HepG2 (cell line): ENCODE data around the gene ALDH16A1. TPM values are rescaled to one million over a fixed set of nuclear protein-coding genes. Genes with fewer than 3 reads are reported as not detected.

ENCODE experiments used
- BCL3 ChIP-seq: sonication (generic); formaldehyde crosslinking; IDR thresholded peaks from 2 replicates; pipeline ENCODE4 v1.5.1; 2020; ENCODE audit warnings: mild to moderate bottlenecking, missing genetic modification reagents, moderate library complexity
- GATAD2A ChIP-seq: IDR thresholded peaks from 2 replicates; pipeline ENCODE4 v1.6.1; 2016
- HCFC1 ChIP-seq: fragments of 150-350 bp; IDR thresholded peaks from 2 replicates; pipeline ENCODE4 v1.6.1; 2014; ENCODE audit warnings: low read depth, low read length
- HNRNPL ChIP-seq: fragments of 200-400 bp; formaldehyde crosslinking; IDR thresholded peaks from 2 replicates; pipeline ENCODE4 v1.6.1; 2017; ENCODE audit warnings: mild to moderate bottlenecking, low read depth, low read length
- KDM2A ChIP-seq: sonication (generic); formaldehyde crosslinking; IDR thresholded peaks from 2 replicates; pipeline ENCODE4 v1.4.0; 2020; ENCODE audit warnings: low read depth, missing genetic modification reagents, borderline replicate concordance
- MIXL1 ChIP-seq: IDR thresholded peaks from 2 replicates; pipeline ENCODE4 v1.6.1; 2016
- MTA1 ChIP-seq: sonication (generic); formaldehyde crosslinking; IDR thresholded peaks from 2 replicates; pipeline ENCODE4 v1.4.0; 2020; ENCODE audit warnings: missing genetic modification reagents, mild to moderate bottlenecking, borderline replicate concordance
- MXD1 ChIP-seq: sonication (generic); formaldehyde crosslinking; IDR thresholded peaks from 2 replicates; pipeline ENCODE4 v1.4.0; 2020; ENCODE audit warnings: mild to moderate bottlenecking, missing genetic modification reagents
- NFKBIZ ChIP-seq: IDR thresholded peaks from 2 replicates; pipeline ENCODE4 v1.6.1; 2018; ENCODE audit warnings: missing genetic modification reagents, missing compliant biosample characterization
- PCBP2 ChIP-seq: fragments of 200-400 bp; formaldehyde crosslinking; optimal IDR thresholded peaks from 2 replicates; pipeline ENCODE3; 2018; ENCODE audit warnings: low read length, low read depth; ENCODE audit not compliant: poor library complexity, severe bottlenecking
- PITX1 ChIP-seq: sonication (generic); formaldehyde crosslinking; IDR thresholded peaks from 2 replicates; pipeline ENCODE4 v1.5.1; 2020; ENCODE audit warnings: mild to moderate bottlenecking, missing genetic modification reagents
- PPARG ChIP-seq: conservative IDR thresholded peaks from 2 replicates; pipeline ENCODE4 v1.6.1; 2016; ENCODE audit warnings: missing biosample characterization, missing genetic modification reagents
- REL ChIP-seq: sonication (generic); formaldehyde crosslinking; conservative IDR thresholded peaks from 2 replicates; pipeline ENCODE4 v1.8.0; 2022; ENCODE audit warnings: mild to moderate bottlenecking, missing genetic modification reagents, moderate library complexity
- SAP130 ChIP-seq: IDR thresholded peaks from 2 replicates; pipeline ENCODE4 v1.6.1; 2016; ENCODE audit warnings: low read depth
- TP53 ChIP-seq: sonication (generic); formaldehyde crosslinking; conservative IDR thresholded peaks from 2 replicates; pipeline ENCODE4 v1.4.0; 2020; ENCODE audit warnings: missing genetic modification reagents
- TSC22D2 ChIP-seq: sonication (generic); formaldehyde crosslinking; IDR thresholded peaks from 2 replicates; pipeline ENCODE4 v1.5.1; 2020; ENCODE audit warnings: missing genetic modification reagents, mild to moderate bottlenecking, borderline replicate concordance
- ZNF407 ChIP-seq: sonication (generic); formaldehyde crosslinking; IDR thresholded peaks from one replicate; pipeline ENCODE4 v1.5.1; 2020; ENCODE audit warnings: mild to moderate bottlenecking, missing genetic modification reagents; ENCODE audit errors: not compliant biosample characterization
- ZNF446 ChIP-seq: sonication (generic); formaldehyde crosslinking; IDR thresholded peaks from 2 replicates; pipeline ENCODE4 v1.5.0; 2020; ENCODE audit warnings: mild to moderate bottlenecking, missing genetic modification reagents
- ZNF670 ChIP-seq: sonication (generic); formaldehyde crosslinking; IDR thresholded peaks from 2 replicates; pipeline ENCODE4 v1.8.0; 2022; ENCODE audit warnings: mild to moderate bottlenecking, missing genetic modification reagents, borderline replicate concordance
- ZNF878 ChIP-seq: sonication (generic); formaldehyde crosslinking; IDR thresholded peaks from 2 replicates; pipeline ENCODE4 v1.8.1; 2023; ENCODE audit warnings: mild to moderate bottlenecking, missing genetic modification reagents, moderate library complexity
- polyA plus RNA-seq, 8 experiments: library from polyadenylated mRNA; depleted of rRNA in 3 of 8; stranded (reverse) in 7 of 8; unstranded in 1 of 8; fragments of >200 nt; fragmentation: Illumina TruSeq in 4 of 8; extraction: Trizol in 4 of 8; gene quantifications; 2 replicates each; pipeline versions ENCODE4 v1.2.1 to v1.2.3, GENCODE V29; 2011 to 2016; ENCODE audit warnings: low read depth in 4 of 8, missing spikeins in 1 of 8, mixed read lengths in 1 of 8; ENCODE audit not compliant: insufficient read depth in 1 of 8
- total RNA-seq, 5 experiments: library from RNA; depleted of rRNA; stranded (reverse); fragments of >200 nt; fragmentation: Illumina TruSeq; extraction: Trizol; gene quantifications; 2 replicates each; pipeline ENCODE4 v1.2.3, GENCODE V29; 2016; ENCODE audit warnings: low read depth in 1 of 5

The ALDH16A1 gene
- total and polyA plus RNA-seq, 2 of the 13 experiments (the other 11 are each of a cell fraction or from before 2014, with no cell fraction given) = 8.4 to 34.9 TPM

- no peak for TF ChIP-seq ZNF407 (CRISPR knock-in tag)
- TF ChIP-seq SAP130 (CRISPR knock-in tag) = 0 out of 2 replicates have a peak, but pooled peaks have one; percentile 19
- no peak for TF ChIP-seq ZNF446 (CRISPR knock-in tag)
- TF ChIP-seq MTA1 (CRISPR knock-in tag) = 0 out of 2 replicates have a peak, but pooled peaks have one; percentile 15
- TF ChIP-seq HNRNPL = 0 out of 2 replicates have a peak, but pooled peaks have one; percentile 23
- TF ChIP-seq KDM2A (CRISPR knock-in tag) = peak; percentile 50; the same call in 1 of the 2 replicates
- no peak for TF ChIP-seq NFKBIZ (CRISPR knock-in tag)
- no peak for TF ChIP-seq BCL3 (CRISPR knock-in tag)
- no peak for TF ChIP-seq MIXL1 (CRISPR knock-in tag)
- TF ChIP-seq MXD1 = no peak
- TF ChIP-seq PCBP2 = no peak
- TF ChIP-seq GATAD2A (CRISPR knock-in tag) = peak; percentile 42; the same call in 1 of the 2 replicates
- TF ChIP-seq TSC22D2 = no peak
- TF ChIP-seq ZNF670 (CRISPR knock-in tag) = no peak
- TF ChIP-seq PITX1 (CRISPR knock-in tag) = no peak
- TF ChIP-seq PPARG (CRISPR knock-in tag) = no peak
- no peak for TF ChIP-seq TP53 (CRISPR knock-in tag)
- TF ChIP-seq HCFC1 = no peak
- no peak for TF ChIP-seq ZNF878
- no peak for TF ChIP-seq REL
Measured at GRCh38 chr19:49475995-49476880, 23.2 kb downstream of the ALDH16A1 start (continued).
